Measurements from ENCODE around the gene PROM1. TPM values are rescaled to one million over a fixed set of nuclear protein-coding genes. Genes with fewer than 3 reads are reported as not detected.
A peak's percentile ranks its signal among the peaks of the same experiment; 100 is the strongest.

Gene PROM1
- total and polyA plus RNA-seq, 2 of the 4 experiments (the other 2 are of a cell fraction): not detected

- Histone ChIP-seq H4K20me1 (ENCODE audit: insufficient read depth, low read length) (no peaks in the 10 kb centered on the region), H2BK120ac (ENCODE audit: low read depth, low read length) (no peak overlapping the region), H3K36me3 (ENCODE audit: control insufficient read depth, insufficient read depth, low read length) (no peaks in the 10 kb centered on the region), H3K56ac (ENCODE audit: extremely low read depth, insufficient read depth, low read length) (no peak overlapping the region), H2BK5ac (ENCODE audit: low read depth, low read length, poor library complexity, severe bottlenecking) (no peak overlapping the region), H3K4me3 (ENCODE audit: insufficient read depth, low read depth, low read length) (no peak overlapping the region), H3K27ac (ENCODE audit: insufficient read depth, low read length) (no peak overlapping the region), H2BK15ac (ENCODE audit: low read depth, low read length) (no peak overlapping the region), H4K5ac (ENCODE audit: low read depth, low read length) (no peak overlapping the region), H3K9ac (ENCODE audit: low read depth, low read length) (no peak overlapping the region), H4K91ac (ENCODE audit: insufficient read depth, low read depth, low read length) (no peak overlapping the region), H3K9me3 (ENCODE audit: control insufficient read depth, insufficient read depth, low read length) (no peaks in the 10 kb centered on the region), H2BK20ac (ENCODE audit: low read depth, low read length) (no peak overlapping the region), H3K9me1 (ENCODE audit: insufficient read depth, low read length) (no peaks in the 10 kb centered on the region), H2AK9ac (replicated peaks; ENCODE audit: low read depth, low read length, poor library complexity) (no peak overlapping the region), H3K79me1 (ENCODE audit: low read depth in 1 of 2, low read length in 2 of 2) (no peaks in the 10 kb centered on the region), H2AK5ac (ENCODE audit: low read depth, low read length) (no peak overlapping the region), H3K4ac (ENCODE audit: low read depth, low read length) (no peak overlapping the region), H3K18ac (ENCODE audit: low read depth, low read length) (no peak overlapping the region), H2AFZ (replicated peaks; ENCODE audit: low read length, poor library complexity) (no peak overlapping the region), H3K23ac (ENCODE audit: low read depth, low read length) (no peak overlapping the region), H3K4me1 (ENCODE audit: control insufficient read depth, insufficient read depth, low read length) (peaks cover 3% of the 10 kb centered on the region; the same call in 1 of the 2 replicates), H3K27me3 (ENCODE audit: control insufficient read depth, insufficient read depth, low read length) (peaks cover 8% of the 10 kb centered on the region), H4K8ac (ENCODE audit: low read depth in 2 of 2, low read length in 2 of 2) (no peak overlapping the region), H3K14ac (replicated peaks; ENCODE audit: low read depth, low read length) (no peak overlapping the region), H3K4me2 (ENCODE audit: low read depth, low read length) (no peak overlapping the region)
- WGBS, 2 experiments (ENCODE audit: extremely low coverage in 2 of 2, insufficient read length in 1 of 2): 96% methylated on average over 4 of the region's 5 CpGs; no CpG with 5 or more reads in 1 of the 2 experiments
- in situ Hi-C loops (cut with MboI; ENCODE audit: low sequenced_read_pairs) (no loop called here), dilution Hi-C loops (cut with HindIII; ENCODE audit: low sequenced_read_pairs, unreplicated experiment) (no loop called here), intact Hi-C loops (cut with micrococcal nuclease) (no loop called here)
- ChIA-PET POLR2A (ENCODE audit: unreplicated experiment) (no interaction called here), CTCF (no interaction called here)
- ATAC-seq (ENCODE audit: low read depth): no peak
- DNase-seq: no peak
- BruUV-seq (replicated peaks): no TSS peak
- TF ChIP-seq BHLHE40 (IDR thresholded peaks at IDR 0.05; ENCODE audit: low read depth, low read length) (no peak), MAFK (IDR thresholded peaks at IDR 0.05; ENCODE audit: low read depth, low read length) (peak; percentile 36; the same call in 1 of the 2 replicates), RFX5 (IDR thresholded peaks at IDR 0.05; ENCODE audit: low read depth, low read length) (no peak)
Observed at GRCh38 chr4:16039139-16039538, 44.7 kb downstream of the PROM1 start.
